ENCODE data around the gene SLAMF9.

Gene SLAMF9

GRCh38 chr1:159986093-159986492, 32.1 kb upstream of the SLAMF9 start:
- DNase-seq (ENCODE audit: low read depth): no peak
- H3K4me3 ChIP-seq (replicated peaks; ENCODE audit: low read depth, low read length): no peak overlapping the region
- TF ChIP-seq CTCF (IDR thresholded peaks at IDR 0.05; ENCODE audit: low read length, missing control alignments): no peak

DNA sequence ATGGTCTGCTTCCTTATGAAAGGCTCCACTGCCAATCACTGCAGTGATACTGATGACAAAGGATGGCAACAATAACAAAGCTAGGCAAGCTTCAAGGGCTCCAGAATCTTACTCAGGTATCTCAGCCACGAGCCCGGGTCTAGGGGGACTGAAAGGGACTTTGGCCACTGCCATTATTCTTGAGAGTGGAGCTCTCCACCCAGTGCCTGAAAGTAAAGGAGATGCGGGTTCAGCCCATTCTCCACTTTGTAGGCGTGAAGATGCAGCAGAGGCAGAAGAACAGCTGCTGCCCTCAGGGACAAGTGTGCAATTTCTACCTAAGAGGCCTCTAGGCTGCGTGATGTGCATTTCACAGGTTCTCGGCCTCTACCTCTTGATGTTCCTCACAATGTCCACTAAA, 31.4 kb upstream of the SLAMF9 start:
- no peak for TF ChIP-seq CTCF (IDR thresholded peaks at IDR 0.05; ENCODE audit: low read length, missing control alignments)
- no peak for DNase-seq (ENCODE audit: low read depth)
- H3K4me3 ChIP-seq (replicated peaks; ENCODE audit: low read depth, low read length): no peak overlapping the region

GRCh38 chr1:159983681-159984080, 29.6 kb upstream of the SLAMF9 start:
- no peak for TF ChIP-seq CTCF (IDR thresholded peaks at IDR 0.05; ENCODE audit: low read length, missing control alignments)
- no peak overlapping the region for H3K4me3 ChIP-seq (replicated peaks; ENCODE audit: low read depth, low read length)
- no peak for DNase-seq (ENCODE audit: low read depth)

- H3K4me3 ChIP-seq (replicated peaks; ENCODE audit: low read depth, low read length): no peak overlapping the region
- no peak for DNase-seq (ENCODE audit: low read depth)
- no peak for TF ChIP-seq CTCF (IDR thresholded peaks at IDR 0.05; ENCODE audit: low read length, missing control alignments)
Measured at GRCh38 chr1:159982280-159982679, 28.2 kb upstream of the SLAMF9 start.

DNA sequence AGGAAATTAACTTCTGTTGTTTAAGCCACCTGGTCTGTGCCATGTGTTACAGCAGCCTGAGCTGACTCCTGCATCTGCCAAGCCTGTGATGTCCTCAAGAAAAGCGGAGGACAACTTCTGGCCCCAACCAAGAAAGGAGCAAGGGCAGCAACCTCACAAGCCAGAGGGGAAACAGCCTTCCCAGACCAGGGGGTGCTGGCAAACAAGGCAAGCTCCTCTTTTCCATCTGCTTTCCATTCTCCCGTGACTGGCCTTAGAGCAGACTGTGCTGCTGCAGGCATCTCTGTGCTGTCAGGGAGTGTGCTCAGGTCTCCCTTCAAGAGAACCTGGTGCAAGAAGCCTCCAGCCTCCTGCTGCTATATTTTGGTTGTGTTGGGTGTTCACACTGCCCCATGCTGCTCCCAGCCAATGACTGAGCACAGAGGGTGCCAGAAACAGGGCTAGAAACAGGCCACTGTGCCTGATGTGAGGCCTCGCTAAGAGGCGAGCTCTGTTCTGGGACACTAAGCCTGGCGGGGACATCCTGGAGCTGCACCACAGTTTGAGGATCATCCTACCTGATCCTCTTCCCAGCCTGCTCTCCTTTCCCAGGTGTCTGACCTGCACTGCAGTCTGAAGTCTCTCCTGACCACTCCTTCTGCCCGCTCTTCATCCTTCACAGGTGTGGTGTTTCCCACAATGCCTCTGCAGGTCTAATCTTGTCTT, 27.5 kb upstream of the SLAMF9 start:
- no peak for DNase-seq (ENCODE audit: low read depth)
- no peak overlapping the region for H3K4me3 ChIP-seq (replicated peaks; ENCODE audit: low read depth, low read length)
- TF ChIP-seq CTCF (IDR thresholded peaks at IDR 0.05; ENCODE audit: low read length, missing control alignments): no peak

GRCh38 chr1:159980786-159981185, 26.7 kb upstream of the SLAMF9 start:
- no peak overlapping the region for H3K4me3 ChIP-seq (replicated peaks; ENCODE audit: low read depth, low read length)
- DNase-seq (ENCODE audit: low read depth): no peak
- TF ChIP-seq CTCF (IDR thresholded peaks at IDR 0.05; ENCODE audit: low read length, missing control alignments): no peak

DNA sequence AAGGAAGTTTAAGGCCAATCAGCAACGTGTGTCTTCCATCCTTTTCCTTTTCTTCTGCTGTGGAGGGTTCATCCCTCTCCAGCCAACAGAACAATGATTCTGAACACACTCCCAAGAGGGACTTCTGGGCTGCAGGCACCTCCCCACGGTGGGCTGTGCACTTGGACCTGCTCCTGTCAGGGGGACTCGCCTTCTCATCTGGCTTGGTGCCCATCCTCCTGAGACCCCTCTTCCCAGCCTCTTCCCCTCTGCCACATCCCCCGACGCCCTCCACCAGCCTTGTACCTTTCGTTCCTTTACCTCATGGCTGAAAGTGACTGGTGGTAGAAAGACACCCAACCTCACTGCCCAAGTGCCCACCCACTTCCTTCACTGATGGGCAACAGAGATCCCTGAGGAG, 26.0 kb upstream of the SLAMF9 start:
- no peak for DNase-seq (ENCODE audit: low read depth)
- no peak for TF ChIP-seq CTCF (IDR thresholded peaks at IDR 0.05; ENCODE audit: low read length, missing control alignments)
- no peak overlapping the region for H3K4me3 ChIP-seq (replicated peaks; ENCODE audit: low read depth, low read length)
